GM18517 (cell line): ENCODE measurements around the gene ATG5.
"Not testable (repeated sequence)": the region's sequence is repeated elsewhere in the genome, so short reads cannot be mapped to it uniquely, and the experiment has no call there.

Experiments
- ATAC-seq: cut with Tn5 transposase; IDR thresholded peaks from one replicate; pipeline ENCODE4 v1.9.1; 2021; ENCODE audit warnings: mild to moderate bottlenecking, moderate library complexity; ENCODE audit not compliant: unreplicated experiment

ATG5 gene

DNA sequence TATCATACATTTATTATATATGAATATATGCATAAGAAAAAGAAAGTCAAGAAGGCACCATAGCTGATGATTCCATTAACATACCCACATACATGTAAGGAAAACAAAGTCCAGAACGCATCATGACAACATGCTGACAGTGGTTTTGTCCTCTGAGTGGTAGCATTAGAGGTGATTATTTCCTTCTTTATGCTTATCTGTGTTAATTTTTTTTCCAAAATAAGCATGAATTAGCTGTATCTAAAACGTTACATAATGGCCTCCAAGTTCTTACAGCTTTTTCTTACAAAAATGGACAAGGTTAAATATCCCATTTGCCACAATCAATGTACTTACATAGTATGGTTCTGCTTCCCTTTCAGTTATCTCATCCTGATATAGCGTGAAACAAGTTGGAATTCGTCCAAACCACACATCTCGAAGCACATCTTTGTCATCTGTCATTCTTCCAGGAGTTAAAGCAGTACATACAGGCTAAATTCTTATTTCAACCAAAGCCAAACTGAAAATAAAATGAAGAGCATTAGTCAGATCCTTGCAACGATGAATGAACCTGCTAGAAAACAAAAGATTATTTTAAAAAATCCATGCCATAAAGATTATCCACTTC is 9.7 kb downstream of the ATG5 start:
- ATAC-seq: no peak

DNA sequence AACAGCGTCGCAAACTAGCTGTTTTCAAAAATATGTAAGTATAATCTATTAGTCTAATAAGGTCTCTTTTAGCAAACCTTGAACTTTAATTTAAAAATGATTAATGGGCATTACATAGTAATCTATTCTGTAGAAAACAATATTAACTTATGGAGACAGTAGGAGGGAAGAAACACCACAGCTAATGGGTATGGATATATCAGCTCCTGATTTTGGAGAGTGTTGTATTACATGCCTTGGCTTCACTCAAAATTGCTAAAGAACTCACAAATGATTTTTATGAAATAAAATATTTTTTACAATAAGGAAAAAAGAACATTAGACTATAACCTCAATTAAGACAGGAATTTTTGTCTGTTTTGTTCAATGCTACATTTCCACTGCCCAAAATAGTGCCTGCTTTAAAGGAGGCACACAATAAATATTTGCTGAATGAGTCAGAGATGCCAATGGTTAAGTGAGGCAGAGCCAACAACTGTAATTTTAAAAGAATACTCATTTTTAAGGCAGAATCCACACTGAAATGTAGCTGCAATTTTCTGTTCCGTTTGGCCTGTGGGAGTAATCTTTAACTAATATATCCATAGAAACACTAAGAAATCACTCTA is 15.7 kb downstream of the ATG5 start:
- ATAC-seq: no peak

DNA sequence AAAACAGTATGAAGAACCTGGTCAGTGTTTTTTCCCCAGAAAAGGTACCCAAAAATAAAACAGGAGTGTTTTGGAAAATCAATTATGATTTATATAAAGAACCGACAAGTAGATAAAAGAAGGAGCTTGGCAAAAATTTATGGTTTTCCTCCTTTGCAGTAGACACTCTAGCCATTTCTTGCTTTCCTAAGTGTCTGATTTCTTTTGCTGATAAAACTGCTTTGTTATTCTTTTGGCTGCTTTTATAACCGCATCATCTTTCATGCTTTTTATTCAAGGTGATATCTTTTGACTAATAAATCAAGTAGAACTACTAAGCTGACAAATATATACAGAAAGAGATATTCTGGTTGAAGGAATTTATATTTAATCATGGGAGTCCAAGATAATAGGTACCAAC is 16.6 kb downstream of the ATG5 start:
- no peak for ATAC-seq

DNA sequence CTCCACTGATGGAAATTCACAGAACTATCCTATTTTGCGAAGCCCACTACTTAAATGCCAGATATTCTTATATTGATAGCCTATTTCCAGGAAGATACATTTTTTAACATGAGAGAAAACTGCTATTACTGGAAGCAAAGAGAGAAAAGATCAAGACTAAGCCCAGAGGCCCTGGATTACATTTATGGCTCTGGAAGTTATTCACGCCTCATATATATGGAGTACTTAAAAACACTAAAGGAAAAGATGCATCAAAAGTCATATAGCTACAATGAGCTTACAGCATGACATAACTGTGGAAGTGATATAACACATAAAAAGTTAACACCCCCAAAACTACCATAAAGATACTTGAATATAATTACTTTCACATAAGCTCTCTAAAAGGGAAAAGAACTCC is 19.8 kb downstream of the ATG5 start:
- ATAC-seq: no peak

DNA sequence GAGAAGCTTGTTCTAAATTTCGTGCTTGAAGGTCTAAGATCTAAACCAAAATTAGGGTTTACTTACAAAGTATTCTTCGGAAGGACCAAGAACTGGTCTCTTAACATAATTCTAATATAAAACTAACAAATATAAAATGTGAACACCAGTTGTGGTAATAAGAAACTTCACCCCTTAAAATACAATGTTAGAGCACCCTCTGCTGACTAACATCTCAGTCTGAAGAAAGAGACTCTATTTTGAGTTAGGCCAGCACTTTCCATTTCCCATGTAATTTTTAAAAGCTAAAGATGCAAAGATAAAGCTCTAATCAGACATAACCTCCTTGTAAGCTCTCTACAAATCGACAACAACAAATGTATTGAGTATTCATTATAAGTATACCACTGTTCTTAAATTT is 24.6 kb downstream of the ATG5 start:
- no peak for ATAC-seq

DNA sequence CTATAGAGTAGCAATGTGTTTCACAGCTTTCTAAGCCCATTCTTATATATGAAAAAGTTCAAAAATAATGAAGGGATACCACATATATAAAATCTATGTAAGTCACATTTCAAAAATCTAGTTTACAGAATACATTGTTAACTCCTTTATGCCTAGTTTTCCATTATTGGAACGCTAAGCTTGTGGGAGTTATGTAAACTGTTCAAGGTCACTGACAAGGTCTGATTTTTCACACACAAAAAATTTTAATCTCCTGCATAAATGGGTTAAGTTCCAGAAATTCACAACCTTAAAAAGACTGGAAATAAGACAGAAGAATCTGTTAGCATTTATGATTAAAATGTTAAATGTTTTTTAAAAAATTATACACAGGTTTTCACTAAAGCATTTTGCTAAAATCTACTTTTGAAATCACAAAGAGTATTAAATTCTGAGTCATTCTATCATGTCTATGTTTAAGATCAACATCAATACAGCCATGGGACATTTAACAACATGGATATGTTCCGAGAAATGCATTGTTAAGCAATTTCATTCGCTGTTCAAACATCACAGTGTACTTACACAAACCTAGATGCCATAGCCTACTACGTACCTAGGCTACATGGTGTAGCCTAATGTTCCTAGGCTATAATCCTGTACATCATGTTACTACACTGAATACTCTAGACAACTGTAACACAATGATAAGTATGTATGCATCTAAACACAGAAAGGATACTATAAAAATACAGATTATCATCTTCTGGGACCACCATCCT is 25.4 kb downstream of the ATG5 start:
- ATAC-seq: no peak

DNA sequence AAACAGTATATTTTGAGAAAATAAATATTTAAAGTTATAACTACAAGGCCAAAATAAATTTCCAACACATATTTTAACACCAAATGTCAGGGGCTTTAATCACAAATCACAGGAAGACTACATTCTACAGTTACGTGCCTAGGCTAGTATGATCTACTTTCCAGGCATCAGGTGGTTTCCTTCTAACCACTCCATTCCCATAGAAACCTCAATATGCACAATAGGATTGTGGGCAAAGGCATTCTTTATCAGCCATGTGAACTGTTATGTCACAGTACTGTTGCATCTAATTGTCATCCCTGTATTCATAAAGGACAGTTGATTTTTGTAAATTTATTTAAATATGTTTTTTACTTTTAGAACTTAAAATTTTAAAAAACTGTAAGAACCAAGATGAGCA is 32.4 kb downstream of the ATG5 start:
- no peak for ATAC-seq

DNA sequence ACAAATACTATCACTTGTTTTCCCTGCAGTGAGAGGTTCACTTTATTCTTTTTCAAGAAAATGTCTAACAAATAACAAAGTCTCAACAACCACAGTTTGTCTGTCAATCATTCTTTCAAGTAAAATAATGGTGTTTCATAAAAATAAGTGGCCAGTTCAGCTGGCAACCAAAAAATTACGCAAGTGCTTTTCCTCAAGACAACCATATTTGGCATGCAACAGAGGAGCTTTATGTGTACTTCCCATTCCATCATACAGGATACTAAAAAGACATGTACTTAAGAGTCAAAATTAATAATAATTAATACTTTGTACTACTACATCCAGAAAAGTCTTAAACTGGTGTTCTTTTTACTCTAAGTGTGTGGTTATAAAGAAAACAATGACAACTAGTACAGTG is 34.6 kb downstream of the ATG5 start:
- ATAC-seq: no peak

DNA sequence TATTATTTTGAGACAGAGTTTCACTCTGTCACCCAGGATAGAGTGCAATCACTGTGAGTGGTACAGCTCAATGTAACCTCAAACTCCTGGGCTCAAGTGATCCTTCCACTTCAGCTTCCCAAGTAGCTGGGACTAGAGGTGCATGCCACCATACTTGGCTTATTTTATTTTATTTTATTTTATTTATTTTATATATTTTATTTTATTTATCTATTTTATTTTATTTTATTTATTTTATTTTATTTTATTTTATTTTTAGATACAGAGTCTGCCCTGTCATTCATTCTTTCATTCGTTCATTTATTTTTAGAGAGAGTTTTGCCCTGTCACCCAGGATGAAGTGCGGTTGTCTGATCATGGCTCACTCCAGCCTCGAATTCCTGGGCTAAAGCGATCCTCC is 35.5 kb downstream of the ATG5 start:
- no peak for ATAC-seq

DNA sequence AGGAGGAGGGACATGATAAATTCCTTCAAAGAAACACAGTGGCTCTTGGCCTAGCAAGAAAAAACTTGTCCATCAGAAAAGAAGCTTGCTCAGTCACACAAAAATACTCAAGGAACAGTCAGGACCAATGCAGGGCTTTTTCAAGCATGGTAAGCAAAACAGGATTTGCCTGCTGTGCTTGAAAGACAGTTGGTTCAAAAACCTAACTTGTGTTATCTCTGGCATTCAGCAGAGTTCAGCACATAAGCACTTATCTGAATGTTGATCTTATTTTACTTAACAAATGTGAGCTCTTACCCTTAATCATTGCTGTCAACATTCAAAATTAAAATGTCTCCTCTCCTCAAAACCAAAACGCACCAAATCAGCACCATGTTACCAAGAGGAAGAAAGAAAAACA is 38.3 kb downstream of the ATG5 start:
- no peak for ATAC-seq

DNA sequence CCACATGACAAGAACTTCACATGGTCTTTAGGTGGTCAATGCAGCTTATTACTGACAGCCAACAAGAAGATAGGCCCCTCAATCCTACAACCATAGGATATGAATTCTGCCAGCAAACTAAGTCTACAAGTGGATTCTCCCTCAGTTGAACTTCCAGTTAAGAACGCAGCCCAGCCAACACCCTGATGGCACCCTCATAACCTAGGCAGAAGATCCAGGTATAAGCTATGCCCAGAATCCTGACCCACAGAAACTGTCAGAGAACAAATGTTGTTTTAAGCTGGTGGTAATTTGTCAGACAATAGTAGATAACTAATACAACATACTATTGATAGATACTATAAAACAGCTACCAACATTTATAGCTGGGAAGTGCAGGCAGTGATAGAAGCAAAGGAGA is 38.8 kb downstream of the ATG5 start:
- ATAC-seq: no peak

DNA sequence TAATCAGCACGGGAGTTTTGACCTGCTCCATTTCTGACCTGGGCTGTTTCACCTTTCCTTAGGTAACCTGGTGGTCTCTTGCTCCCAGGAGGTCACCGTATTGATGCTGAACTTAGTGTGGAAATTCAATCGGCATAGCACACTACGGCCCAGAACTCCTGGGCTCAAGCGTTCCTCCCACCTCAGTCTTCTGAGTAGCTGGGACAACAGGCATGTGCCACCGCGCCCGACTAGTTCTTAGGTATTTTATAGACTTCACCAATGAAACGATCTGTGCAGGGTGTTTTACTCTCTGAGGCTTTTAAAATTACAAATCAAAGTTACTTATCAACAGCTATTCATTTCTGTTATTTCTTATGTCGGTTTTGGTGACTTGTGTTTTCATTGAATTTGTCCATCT is 42.1 kb downstream of the ATG5 start:
- ATAC-seq: no peak

DNA sequence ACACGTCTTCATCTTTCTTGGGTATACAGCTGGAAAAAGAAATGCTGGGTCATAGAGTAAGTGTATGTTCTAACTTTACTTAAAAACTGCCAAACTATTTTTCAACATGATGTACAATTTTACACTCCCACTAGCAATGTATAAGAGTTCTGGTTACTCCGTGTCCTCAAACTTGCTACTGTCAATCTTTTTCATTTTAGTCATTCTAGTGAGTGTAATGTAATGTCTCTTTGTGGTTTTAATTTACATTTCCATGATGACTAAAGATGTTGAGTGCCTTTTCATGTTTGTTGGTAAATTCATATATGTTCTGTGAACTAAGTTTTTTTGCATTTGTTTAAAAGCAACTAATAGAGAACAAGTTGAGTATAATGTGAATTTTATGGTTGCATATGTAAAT is 43.9 kb downstream of the ATG5 start:
- no peak for ATAC-seq

DNA sequence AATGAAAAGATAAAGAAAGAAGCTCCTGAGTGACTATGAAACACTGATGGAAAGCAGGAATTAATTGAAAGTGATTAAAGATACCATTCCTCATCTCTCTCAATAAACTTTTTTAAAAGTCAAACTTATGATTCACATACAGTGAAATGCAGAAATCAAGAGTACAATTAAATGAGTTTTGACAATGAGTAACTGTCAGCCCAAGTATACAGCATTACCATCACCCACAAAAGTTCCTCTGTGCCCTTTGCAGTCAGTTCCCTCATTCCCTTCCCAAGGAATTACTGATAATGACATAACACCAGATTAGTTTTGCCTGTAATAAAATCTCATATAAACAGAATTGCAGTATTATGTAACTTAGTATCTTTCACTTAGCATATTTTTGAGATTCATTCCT is 44.5 kb downstream of the ATG5 start:
- ATAC-seq: no peak

DNA sequence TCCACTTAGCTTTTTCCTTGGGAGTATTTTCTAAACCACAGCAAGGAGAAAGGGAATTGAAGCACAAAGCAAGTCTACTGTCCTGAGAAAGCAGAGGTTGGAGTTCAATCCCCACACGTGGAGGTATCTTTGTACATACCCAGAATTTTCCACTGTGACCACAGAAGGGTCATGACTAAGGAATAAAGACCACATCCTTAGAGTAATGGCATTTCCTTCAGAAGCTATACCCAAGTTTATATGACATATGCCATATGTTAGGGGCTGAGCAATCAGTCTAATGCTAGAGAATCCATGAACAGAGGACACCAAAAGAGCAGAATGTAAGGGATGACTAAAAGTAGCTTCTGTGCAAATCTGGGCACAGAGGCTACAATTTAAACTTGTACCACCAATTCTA is 46.4 kb downstream of the ATG5 start:
- ATAC-seq: no peak

DNA sequence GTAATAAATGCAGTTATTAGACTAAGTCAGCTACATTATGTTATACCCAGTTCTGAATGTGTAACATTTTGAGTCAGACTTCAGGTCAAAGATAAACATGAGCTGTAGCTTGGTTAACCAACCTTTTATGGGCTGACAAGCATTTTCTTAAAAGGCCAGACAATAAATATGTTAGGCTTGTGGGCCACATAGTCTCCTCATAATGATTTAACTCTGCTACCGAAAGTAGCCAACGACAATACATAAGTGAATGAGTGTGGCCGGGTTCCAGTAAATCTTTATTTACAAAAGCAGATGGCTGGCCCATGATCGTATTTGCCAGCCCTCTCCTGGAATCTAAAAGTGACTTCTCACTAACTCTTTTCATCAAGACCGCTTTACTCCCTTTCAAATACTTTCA is 49.9 kb downstream of the ATG5 start:
- ATAC-seq: no peak

DNA sequence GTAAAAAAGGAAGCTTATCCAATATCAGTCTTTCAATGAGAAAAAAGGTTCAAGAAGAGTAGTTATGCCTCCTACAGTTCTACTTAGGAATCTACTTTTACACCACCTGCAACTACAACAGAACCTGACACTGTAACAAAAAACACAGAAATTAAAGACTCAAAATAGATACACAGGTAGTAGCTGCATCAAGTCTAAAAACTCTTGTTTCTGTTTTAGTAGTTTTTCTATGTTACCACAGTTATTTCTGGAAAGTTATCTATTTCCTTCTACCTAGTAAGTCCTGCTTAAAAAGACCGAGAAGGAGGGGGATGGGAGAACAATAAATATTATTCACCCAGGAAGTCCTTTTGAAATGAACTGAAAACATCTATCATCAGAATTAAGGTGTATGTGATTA is 52.5 kb downstream of the ATG5 start:
- peak; percentile 80 for ATAC-seq

DNA sequence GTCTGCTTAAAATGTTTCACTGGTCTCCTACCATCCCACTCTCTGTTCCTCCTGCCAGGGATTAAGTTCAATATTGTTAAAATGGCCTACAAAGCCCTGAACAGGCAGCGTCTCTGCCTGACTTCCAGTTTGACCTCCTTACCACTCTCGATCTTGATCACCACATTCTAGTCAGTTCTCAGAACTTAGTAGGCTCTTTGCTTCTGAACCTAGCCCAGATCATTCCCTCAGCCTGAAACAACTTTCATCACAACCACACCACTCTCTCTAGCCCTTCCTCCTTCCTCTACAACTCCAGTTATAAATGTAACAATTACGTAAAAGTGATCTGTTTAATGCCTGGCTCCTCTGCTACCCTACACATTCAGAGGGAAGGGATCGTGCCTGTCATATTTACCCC is 53.3 kb downstream of the ATG5 start:
- ATAC-seq: no peak

DNA sequence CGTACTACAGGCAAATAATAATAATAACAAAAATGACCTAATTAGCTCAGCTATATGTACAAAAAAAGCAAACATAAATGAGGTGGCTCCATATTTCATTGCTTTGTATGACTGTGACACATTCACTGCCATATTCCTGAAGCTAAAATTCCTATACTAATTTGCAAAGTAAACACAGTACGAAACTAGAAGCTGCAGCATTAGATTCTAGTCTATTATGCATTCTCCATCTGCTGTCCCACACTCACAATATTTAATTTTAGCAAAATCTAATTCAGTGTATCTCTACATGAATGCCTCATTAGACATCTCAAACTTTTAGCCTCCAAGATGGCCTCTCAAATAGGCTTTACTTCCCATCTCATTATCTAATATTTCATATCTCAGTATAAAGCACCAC is 55.1 kb downstream of the ATG5 start:
- no peak for ATAC-seq

DNA sequence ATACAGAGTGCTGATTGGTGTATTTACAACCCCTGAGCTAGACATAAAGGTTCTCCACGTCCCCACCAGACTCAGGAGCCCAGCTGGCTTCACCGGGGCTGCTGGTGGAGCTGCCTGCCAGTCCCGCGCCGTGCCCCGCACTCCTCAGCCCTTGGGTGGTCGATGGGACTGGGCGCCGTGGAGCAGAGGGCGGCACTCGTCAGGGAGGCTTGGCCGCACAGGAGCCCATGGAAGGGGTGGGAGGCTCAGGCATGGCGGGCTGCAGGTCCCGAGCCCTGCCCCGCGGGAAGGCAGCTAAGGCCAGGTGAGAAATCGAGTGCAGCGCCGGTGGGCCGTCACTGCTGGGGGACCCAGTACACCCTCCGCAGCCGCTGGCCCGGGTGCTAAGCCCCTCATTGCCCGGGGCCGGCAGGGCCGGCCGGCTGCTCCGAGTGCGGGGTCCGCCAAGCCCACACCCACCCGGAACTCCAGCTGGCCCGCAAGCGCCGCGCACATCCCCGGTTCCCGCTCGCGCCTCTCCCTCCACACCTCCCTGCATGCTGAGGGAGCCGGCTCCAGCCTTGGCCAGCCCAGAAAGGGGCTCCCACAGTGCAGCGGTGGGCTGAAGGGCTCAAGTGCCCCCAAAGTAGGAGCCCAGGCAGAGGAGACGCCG is 56.2 kb downstream of the ATG5 start:
- not testable (repeated sequence) for ATAC-seq

DNA sequence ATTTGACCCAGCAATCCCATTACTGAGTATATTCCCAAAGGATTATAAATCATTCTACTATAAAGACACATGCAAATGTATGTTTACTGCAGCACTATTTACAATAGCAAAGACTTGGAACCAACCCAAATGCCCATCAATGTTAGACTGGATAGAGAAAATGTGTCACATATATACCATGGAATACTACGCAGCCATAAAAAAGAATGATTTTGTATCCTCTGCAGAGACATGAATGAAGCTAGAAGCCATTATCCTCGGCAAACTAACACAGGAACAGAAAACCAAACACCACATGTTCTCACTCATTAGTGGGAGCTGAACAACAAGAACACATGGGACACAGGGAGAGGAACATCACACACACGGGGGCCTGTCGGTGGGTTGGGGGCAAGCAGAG is 57.1 kb downstream of the ATG5 start:
- ATAC-seq: not testable (repeated sequence)

DNA sequence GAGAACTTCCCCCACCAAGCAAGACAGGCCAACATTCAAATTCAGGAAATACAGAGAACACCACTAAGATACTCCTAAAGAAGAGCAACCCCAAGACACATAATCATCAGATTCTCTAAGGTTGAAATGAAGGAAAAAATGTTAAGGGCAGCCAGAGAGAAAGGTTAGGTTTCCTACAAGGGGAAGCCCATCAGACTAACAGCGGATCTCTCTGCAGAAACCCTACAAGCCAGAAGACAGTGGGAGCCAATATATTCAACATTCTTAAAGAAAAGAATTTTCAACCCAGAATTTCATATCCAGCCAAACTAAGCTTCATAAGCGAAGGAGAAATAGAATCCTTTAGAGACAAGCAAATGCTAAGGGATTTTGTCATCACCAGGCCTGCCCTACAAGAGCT is 61.1 kb downstream of the ATG5 start:
- ATAC-seq: not testable (repeated sequence)
